ENCODE results near the gene RNF123.
A peak's percentile ranks its signal among the peaks of the same experiment; 100 is the strongest.

RNF123 gene

DNA sequence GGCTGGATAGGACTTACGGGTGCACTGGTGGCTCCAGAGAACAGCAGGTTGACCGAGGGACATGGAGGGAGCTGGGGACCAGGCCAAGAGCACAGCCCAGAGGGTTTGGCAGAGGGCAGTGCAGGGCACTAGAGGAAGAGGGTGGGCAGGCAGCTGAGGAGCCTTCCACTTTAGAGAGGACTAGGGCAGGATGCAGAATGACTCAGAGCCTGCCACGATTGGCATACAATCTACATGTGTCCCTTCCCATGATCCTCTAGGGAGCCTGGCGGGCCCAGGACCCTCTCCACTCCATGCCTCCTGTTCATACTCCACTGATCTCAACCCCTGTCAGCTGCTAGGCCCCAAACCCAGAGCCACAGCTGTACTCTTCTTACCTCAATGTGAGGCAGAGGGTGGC lies 29.6 kb upstream of the RNF123 start:
- no peak for FAIRE-seq

DNA sequence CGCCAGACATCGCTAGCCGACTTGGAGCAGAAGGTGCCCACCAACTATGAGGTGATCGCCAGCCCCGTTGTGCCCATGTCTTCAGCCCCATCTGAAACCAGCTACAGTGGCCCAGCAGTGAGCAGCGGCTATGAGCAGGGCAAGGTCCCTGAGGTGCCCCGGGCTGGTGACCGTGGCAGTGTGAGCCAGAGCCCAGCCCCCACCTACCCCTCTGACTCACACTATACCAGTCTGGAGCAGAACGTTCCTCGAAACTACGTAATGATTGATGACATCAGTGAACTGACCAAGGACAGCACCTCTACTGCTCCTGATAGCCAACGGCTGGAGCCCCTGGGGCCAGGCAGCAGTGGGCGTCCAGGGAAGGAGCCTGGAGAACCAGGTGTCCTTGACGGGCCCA lies 28.1 kb upstream of the RNF123 start:
- no peak for FAIRE-seq

DNA sequence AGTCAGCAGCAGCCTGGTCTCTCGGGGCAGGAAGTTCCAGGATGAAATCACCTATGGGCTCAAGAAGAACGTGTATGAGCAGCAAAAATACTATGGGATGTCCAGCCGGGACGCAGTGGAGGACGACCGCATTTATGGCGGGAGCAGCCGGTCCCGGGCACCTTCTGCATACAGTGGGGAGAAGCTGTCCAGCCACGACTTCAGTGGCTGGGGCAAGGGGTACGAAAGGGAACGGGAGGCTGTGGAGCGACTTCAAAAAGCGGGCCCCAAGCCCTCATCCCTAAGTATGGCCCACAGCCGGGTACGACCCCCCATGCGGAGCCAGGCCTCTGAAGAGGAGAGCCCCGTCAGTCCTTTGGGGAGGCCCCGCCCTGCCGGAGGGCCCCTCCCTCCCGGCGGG lies 27.3 kb upstream of the RNF123 start:
- no peak for FAIRE-seq

DNA sequence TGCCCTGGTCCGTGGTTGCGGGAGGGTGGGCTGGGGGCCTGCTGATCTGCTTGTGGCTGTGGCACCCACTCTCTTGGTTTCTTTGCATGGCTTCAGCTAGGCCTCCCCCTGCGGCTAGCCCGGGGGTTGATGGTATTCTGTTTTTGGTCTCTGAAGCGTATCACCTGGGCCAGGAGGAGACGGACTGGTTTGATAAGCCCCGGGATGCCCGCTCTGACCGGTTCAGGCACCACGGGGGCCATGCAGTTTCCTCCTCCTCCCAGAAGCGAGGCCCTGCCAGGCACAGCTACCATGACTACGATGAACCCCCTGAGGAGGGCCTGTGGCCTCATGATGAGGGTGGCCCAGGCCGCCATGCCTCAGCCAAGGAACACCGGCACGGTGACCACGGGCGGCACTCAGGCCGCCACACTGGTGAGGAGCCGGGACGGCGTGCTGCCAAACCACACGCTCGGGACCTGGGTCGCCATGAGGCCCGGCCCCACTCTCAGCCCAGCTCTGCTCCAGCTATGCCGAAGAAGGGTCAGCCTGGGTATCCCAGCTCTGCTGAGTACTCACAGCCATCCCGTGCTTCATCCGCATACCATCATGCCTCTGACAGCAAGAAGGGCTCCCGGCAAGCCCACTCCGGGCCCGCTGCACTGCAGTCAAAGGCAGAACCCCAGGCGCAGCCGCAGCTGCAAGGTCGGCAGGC lies 26.5 kb upstream of the RNF123 start:
- FAIRE-seq: no peak

DNA sequence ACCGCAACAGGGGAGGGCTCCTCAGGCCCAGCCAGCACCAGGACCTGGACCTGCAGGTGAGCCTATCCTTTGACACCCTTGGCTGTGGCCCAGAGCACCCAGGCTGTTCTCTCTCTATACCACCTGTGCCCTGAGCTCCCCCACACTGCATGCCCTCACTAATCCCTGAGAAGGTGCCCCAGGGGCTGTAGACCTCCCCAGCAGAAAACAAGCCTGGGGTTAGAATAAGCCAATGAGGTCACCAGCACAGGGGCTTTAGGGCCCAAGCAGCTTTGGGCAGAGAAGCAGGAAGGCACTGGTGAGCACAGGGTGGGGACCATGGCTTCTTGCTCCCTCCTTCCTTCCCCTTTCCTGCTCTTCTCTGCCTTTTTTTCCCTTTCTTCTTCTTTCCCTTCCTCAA lies 25.5 kb upstream of the RNF123 start:
- no peak for FAIRE-seq

DNA sequence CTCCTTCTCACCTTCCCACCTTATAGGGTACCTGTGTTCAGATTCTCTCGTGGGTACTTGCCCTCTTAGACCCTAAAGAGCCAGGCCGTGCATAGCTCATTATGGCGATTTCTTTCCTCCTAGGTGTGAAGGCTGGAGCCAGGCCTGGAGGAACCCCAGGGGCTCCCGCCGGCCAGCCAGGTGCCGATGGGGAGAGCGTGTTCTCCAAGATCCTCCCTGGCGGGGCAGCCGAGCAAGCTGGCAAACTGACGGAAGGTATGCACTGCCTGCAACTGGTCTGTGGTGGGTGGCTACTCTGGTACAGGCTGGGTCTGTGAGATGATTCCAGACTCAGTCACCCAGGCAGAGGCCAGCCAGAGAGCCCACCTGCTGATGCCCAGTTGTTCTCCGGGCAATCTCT lies 25.1 kb upstream of the RNF123 start:
- no peak for FAIRE-seq

- no peak for FAIRE-seq
These were observed 23.4 kb upstream of the RNF123 start for GRCh38 chr3:49665822-49666519.

GRCh38 chr3:49666592-49666991 lies 22.8 kb upstream of the RNF123 start:
- no peak for FAIRE-seq

- FAIRE-seq: no peak
These were observed 21.5 kb upstream of the RNF123 start for GRCh38 chr3:49667701-49668413.

- FAIRE-seq: no peak
These were observed 21.0 kb upstream of the RNF123 start for GRCh38 chr3:49668414-49668797.

- FAIRE-seq: no peak
These were observed 20.5 kb upstream of the RNF123 start for GRCh38 chr3:49668861-49669260.

DNA sequence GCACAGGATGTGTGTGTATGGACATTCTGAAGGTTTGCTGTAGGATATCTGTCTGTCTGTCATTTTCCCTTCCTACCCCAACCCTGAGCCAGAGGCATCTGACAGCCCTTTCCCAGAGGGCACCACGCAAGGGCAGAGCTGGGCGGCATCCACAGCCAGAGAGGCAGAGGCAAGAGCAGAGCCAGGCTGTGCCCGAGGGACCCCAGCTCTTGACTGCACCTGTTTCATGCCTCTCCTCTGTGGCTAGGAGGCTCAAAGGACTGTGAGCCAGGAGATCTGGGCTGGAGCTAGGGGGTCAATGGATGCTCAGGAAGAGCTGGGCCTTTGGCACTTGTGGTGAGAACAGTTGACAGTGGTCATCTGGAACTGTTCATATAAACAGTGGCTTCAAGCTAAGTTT lies 20.0 kb upstream of the RNF123 start:
- FAIRE-seq: no peak

DNA sequence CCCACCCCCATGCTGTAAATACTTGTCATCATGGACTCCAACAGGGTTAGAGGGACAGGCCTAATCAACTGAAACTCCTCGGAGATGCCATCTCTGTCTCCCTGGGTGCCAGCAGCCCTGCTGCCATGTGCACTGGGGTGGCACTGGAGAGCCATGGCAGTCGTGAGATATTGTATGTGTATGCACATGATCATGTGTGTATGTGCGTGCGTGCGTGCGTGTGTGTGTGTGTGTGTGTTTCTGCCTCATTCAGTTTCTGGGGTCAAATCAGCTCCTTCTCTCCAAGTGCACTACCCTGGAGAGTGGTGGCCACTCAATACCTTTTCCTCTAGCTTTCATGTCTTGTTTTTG lies 18.4 kb upstream of the RNF123 start:
- FAIRE-seq: no peak

DNA sequence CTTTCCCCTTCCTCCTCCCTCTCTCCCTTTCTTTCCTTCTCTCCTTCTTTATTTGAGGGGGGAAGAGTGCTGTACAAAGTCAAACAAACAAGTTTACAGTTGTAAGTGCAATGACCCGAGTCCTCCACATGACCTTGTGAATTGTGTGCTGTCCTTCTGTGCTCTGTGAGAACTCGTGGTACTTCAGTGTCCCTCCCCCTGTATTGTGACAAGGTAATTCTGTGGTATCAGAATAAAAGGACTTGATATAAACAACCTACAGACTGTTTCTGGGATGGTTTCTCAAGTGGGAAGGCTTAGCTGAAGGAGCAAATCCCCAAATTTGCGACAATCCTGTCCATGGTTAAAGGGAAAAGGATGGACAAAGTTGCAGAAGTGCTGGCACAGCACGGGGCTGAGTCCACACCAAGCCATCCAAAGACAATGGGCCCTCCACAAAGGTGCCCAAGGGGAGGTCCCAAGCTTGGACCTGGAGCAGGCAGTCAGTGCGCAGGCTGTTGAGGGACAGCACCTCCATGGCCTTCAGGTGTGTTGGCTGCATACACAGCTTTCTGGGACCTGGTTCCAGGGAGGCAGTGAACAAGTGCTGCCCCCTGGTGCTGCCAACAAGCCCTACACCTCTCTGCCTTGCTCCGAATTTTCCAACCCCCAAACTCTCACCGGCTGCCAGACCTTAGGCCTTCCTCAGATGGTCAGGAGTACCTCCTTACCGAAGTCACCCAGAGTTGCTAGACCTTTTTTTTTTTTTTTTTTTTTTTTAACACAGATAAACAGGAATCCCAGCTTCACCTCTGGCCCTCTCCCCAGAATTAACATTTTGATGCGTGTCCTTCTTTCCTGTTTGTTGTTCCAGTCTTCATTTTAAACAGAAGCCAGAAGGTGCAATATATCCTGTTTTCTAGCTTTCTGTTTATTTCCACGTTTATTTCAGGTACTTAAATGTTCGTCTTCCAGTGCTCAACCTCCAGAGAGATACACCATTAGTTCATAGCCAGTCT lies 17.8 kb upstream of the RNF123 start:
- peak; percentile 5 for FAIRE-seq

DNA sequence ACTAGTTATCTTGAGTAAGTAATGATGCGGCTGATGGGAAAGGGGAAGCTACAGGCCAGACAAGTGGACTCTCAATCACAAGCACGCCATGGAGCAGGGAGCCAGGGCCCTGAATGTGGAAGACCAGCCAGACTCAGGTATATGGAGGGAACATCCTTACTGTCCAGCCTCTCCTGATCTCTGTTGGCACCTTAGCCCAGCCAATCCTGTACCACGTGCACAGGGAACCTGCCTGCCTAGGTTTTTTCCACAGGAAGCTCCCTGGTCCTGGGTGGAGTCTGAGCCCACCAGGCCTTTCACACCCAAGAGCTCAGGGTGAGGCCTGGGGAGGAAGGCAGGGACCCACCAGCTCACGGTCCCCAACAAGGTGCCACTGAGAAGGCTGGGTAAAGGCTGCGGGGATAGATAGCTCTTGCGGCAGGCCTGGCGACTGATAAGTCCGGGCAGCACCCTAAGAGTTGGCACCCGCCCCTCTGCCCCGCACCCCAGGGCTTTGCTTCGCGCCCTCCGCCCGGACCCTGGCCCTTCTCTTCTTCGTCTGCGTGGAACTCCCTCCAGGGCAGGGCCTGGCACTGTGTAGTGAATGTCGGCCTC lies 16.1 kb upstream of the RNF123 start:
- no peak for FAIRE-seq

- FAIRE-seq: peak; percentile 79
These were observed 15.5 kb upstream of the RNF123 start, which contains the start of gene APEH for GRCh38 chr3:49673715-49674496. Gene APEH (plus strand): TSS chr3:49674351. CDS start chr3:49674402, 51 bp downstream.

- no peak for FAIRE-seq
These were observed 14.8 kb upstream of the RNF123 start for GRCh38 chr3:49674497-49674983.

GRCh38 chr3:49675912-49676311 lies 13.4 kb upstream of the RNF123 start:
- no peak for FAIRE-seq

DNA sequence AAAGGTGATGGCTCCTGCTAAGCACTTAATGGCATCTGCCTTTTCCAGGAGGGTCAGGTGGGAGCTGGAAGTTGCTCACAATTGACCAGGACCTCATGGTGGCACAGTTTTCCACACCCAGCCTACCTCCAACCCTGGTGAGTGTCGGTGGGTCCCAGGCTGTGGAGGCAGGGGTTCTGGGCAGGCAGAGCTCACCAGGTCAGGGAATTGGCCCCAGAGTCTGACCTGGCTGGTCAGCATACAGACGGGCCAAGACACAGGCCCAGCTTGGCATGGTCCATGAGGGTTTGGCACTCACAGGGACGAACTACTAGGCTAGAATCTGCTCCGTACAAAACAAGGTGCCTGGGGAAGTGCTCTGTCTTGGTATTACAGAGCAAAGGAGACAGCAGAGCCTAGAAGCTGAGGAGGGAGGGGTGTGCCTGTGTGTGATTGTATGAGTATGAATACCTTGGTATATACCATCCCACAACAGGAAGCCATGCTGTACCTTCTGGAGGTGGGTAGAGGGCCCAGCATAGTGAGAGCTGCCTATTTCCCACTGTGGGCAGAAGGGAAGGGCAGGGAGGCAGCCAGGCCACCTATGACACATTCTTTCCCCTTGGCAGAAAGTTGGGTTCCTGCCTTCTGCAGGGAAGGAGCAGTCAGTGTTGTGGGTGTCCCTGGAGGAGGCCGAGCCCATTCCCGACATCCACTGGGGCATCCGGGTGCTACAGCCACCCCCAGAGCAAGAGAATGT lies 8.7 kb upstream of the RNF123 start:
- no peak for FAIRE-seq

DNA sequence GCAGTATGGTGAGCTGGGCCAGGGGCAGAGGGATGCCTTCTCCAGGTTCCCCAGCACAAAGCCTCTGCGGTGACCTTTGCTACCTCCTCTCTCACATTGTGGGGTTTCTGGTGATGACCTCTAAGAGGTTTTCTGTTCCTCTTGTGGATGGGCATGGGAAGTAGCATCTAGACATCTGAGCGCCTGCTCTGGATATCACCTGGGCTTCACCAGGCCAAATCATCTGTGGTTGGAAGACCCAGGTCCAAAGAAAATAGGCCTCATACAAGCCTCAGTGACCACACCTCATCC lies 8.2 kb upstream of the RNF123 start:
- no peak for FAIRE-seq

DNA sequence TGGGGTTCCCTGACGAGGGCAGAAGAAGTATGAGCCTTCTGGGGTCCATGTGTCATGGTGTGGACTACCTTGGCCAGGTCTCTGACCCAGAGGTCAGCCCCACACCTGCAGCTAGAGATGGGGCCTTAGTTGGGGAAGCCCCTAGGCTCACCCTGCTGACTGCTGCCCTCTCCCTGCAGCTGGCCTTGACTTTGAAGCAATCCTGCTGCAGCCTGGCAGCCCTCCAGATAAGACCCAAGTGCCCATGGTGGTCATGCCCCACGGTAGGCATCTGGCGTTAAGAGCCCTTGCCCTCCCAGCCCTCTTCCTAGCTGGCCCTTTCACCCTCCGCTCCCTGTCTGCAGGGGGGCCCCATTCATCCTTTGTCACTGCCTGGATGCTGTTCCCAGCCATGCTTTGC lies 7.8 kb upstream of the RNF123 start:
- no peak for FAIRE-seq
